ENCODE measurements around the gene ZNF275. TPM values are rescaled to one million over a fixed set of nuclear protein-coding genes. Genes with fewer than 3 reads are reported as not detected.

Gene ZNF275
- total and polyA plus RNA-seq, 12 donors: 22.8 to 252 (median 101) TPM

DNA sequence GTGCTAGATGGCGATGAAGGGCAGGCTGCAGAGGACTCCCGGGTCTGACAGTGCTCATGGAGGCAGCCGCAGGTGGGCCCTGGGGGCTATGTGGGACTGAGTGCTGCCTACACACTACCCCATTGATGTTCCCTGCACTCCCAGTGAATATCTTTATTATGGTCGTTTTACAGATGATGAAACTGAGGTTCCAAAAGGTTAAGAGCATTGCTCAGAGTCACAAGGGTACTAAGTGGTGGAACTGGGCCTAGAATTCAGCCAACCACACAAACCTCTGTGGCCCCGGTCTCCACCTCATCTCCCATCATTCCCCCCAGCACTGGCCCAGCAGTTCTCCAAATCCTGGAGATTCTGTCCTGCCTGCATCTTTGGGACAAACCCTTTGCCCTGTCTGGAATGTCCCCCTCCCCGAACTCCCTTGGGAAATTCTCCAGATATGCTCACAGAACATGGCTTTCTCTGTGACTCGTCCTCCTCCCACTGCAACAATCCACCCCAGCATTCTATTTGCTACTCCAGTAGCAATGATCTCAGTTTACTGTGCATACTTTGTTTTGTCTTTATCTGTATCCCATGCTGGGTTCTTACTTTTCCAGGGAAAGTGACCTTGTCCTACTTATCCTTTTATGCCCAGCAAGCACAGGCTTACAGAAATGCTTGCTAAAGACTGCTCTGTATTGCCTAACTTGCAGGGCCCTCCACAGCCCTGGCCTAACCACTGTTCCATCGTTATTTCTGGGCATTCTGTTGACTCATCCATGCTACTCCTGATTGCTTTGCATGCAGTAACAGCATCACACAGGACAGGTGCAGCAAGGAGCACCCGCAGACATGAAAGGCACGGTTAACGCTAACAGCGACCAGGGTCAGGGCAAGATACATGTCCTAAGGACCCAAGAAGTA lies 26.4 kb upstream of the ZNF275 start:
- intact Hi-C loops (cut with DNase I): no loop called here
- Histone ChIP-seq H3K27ac (peak overlapping the region in 4 of 5 donors; percentile 28 to 82 (median 54)), H3K4me3 (no peak overlapping the region), H3K36me3 (replicated peaks in 1 of 2) (no peaks in the 10 kb centered on the region), H3K9me3 (replicated peaks in 1 of 3) (no peaks in the 10 kb centered on the region), H3K27me3 (no peaks in the 10 kb centered on the region), H3K4me1 (replicated peaks in 1 of 2) (peaks cover 0 to 8% of the 10 kb centered on the region in 2 donors)
- DNase-seq: peak in 6 of 7 donors; percentile 56 to 78 (median 66)
- 48 to 67% (median 57%) methylated on average over 6 to 12 of the region's 12 CpGs for WGBS, 4 donors
- TF ChIP-seq POLR2A (IDR thresholded peaks at IDR 0.05): no peak
- TF ChIP-seq, protein P1, sequence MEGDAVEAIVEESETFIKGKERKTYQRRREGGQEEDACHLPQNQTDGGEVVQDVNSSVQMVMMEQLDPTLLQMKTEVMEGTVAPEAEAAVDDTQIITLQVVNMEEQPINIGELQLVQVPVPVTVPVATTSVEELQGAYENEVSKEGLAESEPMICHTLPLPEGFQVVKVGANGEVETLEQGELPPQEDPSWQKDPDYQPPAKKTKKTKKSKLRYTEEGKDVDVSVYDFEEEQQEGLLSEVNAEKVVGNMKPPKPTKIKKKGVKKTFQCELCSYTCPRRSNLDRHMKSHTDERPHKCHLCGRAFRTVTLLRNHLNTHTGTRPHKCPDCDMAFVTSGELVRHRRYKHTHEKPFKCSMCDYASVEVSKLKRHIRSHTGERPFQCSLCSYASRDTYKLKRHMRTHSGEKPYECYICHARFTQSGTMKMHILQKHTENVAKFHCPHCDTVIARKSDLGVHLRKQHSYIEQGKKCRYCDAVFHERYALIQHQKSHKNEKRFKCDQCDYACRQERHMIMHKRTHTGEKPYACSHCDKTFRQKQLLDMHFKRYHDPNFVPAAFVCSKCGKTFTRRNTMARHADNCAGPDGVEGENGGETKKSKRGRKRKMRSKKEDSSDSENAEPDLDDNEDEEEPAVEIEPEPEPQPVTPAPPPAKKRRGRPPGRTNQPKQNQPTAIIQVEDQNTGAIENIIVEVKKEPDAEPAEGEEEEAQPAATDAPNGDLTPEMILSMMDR (IDR thresholded peaks at IDR 0.05): no peak

DNA sequence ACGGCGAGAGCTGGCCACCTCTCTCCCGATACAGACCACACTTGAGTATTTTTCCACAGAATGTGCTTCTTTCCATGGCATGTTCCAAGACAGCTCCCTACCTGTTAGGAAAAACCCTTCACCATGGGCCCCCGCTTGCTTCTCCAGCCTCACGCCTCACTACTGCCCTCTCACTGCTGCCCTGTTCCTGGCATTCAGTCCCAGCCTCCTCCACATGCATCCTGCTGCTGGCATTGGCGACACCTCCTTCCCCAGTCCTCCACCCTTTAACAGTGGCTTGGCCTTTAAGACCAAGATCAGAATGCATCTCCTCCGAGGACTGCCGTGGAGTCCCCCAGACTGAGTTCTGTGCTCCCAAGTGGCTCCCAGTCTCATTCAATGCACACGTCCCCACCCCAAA lies 23.1 kb upstream of the ZNF275 start:
- no peak overlapping the region for H3K4me3 ChIP-seq
- H3K4me1 ChIP-seq (replicated peaks in 1 of 2): peaks cover 0 to 8% of the 10 kb centered on the region in 2 donors
- no peaks in the 10 kb centered on the region for H3K36me3 ChIP-seq (replicated peaks in 1 of 2)
- 77 to 92% (median 86%) methylated on average over 5 to 9 of the region's 9 CpGs for WGBS, 4 donors
- TF ChIP-seq POLR2A (IDR thresholded peaks at IDR 0.05): no peak
- TF ChIP-seq, protein P1 (IDR thresholded peaks at IDR 0.05): no peak
- H3K27me3 ChIP-seq: no peaks in the 10 kb centered on the region
- no peaks in the 10 kb centered on the region for H3K9me3 ChIP-seq (replicated peaks in 1 of 3)
- H3K27ac ChIP-seq: no peak overlapping the region
- no peak for DNase-seq
- intact Hi-C loops (cut with DNase I): no loop called here

DNA sequence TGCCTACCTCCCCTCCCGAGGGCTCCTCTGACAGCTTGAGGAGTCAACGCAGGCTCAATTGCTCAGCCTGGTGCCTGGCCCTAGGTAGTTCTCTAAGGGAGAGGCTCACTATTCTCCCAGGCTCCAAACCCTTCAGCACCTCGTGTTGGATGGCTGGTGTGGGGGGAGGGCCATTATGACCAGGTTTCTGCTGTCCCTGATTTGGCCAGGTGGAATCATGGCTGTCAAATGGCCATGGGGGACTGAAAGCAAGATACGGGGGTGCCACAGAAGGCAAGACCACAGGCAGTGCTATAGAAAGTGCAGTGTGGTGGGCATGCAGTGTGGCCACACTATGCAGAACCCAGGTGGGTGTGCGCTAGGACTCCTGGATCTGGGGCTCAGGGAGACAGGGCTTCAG lies 21.9 kb upstream of the ZNF275 start:
- Histone ChIP-seq H3K36me3 (replicated peaks in 1 of 2) (no peaks in the 10 kb centered on the region), H3K4me3 (no peak overlapping the region), H3K27me3 (no peaks in the 10 kb centered on the region), H3K9me3 (replicated peaks in 1 of 3) (no peaks in the 10 kb centered on the region), H3K4me1 (replicated peaks in 1 of 2) (peaks cover 0 to 6% of the 10 kb centered on the region in 2 donors), H3K27ac (no peak overlapping the region)
- 86 to 93% (median 89%) methylated on average over 3 to 5 of the region's 5 CpGs for WGBS, 4 donors
- intact Hi-C loops (cut with DNase I): no loop called here
- no peak for DNase-seq
- TF ChIP-seq POLR2A (IDR thresholded peaks at IDR 0.05): no peak
- TF ChIP-seq, protein P1 (IDR thresholded peaks at IDR 0.05): no peak

DNA sequence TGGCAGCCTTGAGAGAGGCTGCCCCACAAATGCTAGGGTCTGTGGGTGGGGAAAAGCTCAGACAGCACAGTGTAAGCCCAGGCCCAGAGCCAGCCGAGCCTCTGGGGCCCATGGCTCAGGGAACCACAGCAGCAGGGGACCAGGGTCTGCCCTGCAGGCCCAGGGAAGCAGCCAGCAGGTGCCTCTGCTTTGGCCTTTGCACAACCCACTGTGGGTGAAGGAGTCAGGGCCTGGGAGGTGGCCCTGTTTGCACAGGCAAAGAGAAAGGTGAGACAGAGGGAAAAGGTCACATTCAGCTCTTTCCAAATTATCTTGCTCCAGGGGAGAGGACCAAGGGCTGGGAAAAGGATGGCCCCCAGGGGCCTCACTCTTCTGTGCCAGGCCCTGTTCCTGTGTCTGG lies 21.1 kb upstream of the ZNF275 start:
- Histone ChIP-seq H3K4me1 (replicated peaks in 1 of 2) (no peaks in the 10 kb centered on the region), H3K4me3 (no peak overlapping the region), H3K36me3 (replicated peaks in 1 of 2) (no peaks in the 10 kb centered on the region), H3K27ac (no peak overlapping the region), H3K27me3 (no peaks in the 10 kb centered on the region), H3K9me3 (replicated peaks in 1 of 3) (no peaks in the 10 kb centered on the region)
- intact Hi-C loops (cut with DNase I): no loop called here
- 40 to 100% (median 90%) methylated on average over 1 of the region's 1 CpG for WGBS, 4 donors
- DNase-seq: no peak
- TF ChIP-seq, protein P1 (IDR thresholded peaks at IDR 0.05): no peak
- TF ChIP-seq POLR2A (IDR thresholded peaks at IDR 0.05): no peak
